Spleen (tissue), 11 donors: Measurements from ENCODE around the gene PCBP3. TPM values are rescaled to one million over a fixed set of nuclear protein-coding genes. Genes with fewer than 3 reads are reported as not detected.
A peak's percentile ranks its signal among the peaks of the same experiment; 100 is the strongest.

Experiments
- DNase-seq: peaks from one replicate; pipeline ENCODE4 v3.0.0-alpha.2; 2020
- H3K27ac ChIP-seq, 8 donors: fragments of 200-600 bp; sonication (generic) in 7 of 8; 1 replicate in 4 of 8; 2 replicates in 4 of 8; pipeline versions ENCODE4 v1.5.0 to v1.8.0; 2016 to 2021; ENCODE audit warnings: inconsistent platforms in 4 of 8, mild to moderate bottlenecking in 4 of 8, moderate library complexity in 1 of 8
- H3K27me3 ChIP-seq, 7 donors: fragments of 200-600 bp; sonication (generic) in 6 of 7; replicated peaks in 1 of 7; 1 replicate in 4 of 7; 2 replicates in 3 of 7; pipeline versions ENCODE4 v1.5.0 to v1.8.0; 2016 to 2021; ENCODE audit warnings: inconsistent platforms in 3 of 7, mild to moderate bottlenecking in 1 of 7
- H3K36me3 ChIP-seq, 6 donors: fragments of 200-600 bp; sonication (generic) in 5 of 6; 1 replicate in 4 of 6; 2 replicates in 2 of 6; pipeline versions ENCODE4 v1.5.0 to v1.8.0; 2016 to 2021; ENCODE audit warnings: inconsistent platforms in 2 of 6
- H3K4me1 ChIP-seq, 6 donors: fragments of 200-600 bp; sonication (generic) in 5 of 6; 1 replicate in 3 of 6; 2 replicates in 3 of 6; pipeline versions ENCODE4 v1.5.0 to v1.8.0; 2016 to 2021; ENCODE audit warnings: inconsistent platforms in 3 of 6
- H3K4me3 ChIP-seq, 8 donors: fragments of 200-600 bp; sonication (generic) in 7 of 8; 1 replicate in 4 of 8; 2 replicates in 4 of 8; pipeline versions ENCODE4 v1.5.0 to v1.8.0; 2016 to 2021; ENCODE audit warnings: inconsistent platforms in 4 of 8, mild to moderate bottlenecking in 4 of 8, moderate library complexity in 2 of 8
- H3K9me3 ChIP-seq, 8 donors: fragments of 200-600 bp; sonication (generic) in 7 of 8; 1 replicate in 4 of 8; 2 replicates in 4 of 8; pipeline versions ENCODE4 v1.5.0 to v1.8.0; 2016 to 2021; ENCODE audit warnings: inconsistent platforms in 4 of 8
- CTCF ChIP-seq, 11 experiments: fragments of 200-600 bp in 7 of 11; fragments of 450-650 bp in 4 of 11; sonication (generic) in 4 of 11; IDR thresholded peaks in 8 of 11; conservative IDR thresholded peaks in 3 of 11; 1 replicate in 7 of 11; 2 replicates in 4 of 11; pipeline versions ENCODE4 v1.4.0 to v1.8.0; 2016 to 2021; ENCODE audit warnings: antibody characterized with exemption in 11 of 11, inconsistent platforms in 4 of 11, mild to moderate bottlenecking in 1 of 11
- POLR2A ChIP-seq, 3 donors: fragments of 450-650 bp; IDR thresholded peaks; one replicate each; pipeline ENCODE4 v1.5.1; 2017; ENCODE audit warnings: antibody characterized with exemption in 3 of 3, mild to moderate bottlenecking in 1 of 3
- POLR2AphosphoS5 ChIP-seq, 3 donors: sonication (generic); formaldehyde crosslinking; IDR thresholded peaks; one replicate each; pipeline ENCODE4 v1.5.1; 2017; ENCODE audit warnings: antibody characterized with exemption in 3 of 3
- WGBS, 5 donors: extraction: QIAGEN DNeasy Blood & Tissue Kit in 3 of 5; methylation state at CpG; one replicate each; pipeline versions ENCODE4 v1.1.5 to v1.1.7; 2013 to 2018; 5-methylcytosine and 5-hydroxymethylcytosine counted together
- intact Hi-C: fragments of 100-400 bp; cut with DNase I; formaldehyde crosslinking; loops from one replicate; pipeline ENCODE4 v1.15.0; 2023; ENCODE audit warnings: low total_unique reads
- polyA plus RNA-seq, 3 donors: library from polyadenylated mRNA; stranded (reverse); fragments of 200-250 nt; gene quantifications; one replicate each; pipeline ENCODE4 v1.2.1, GENCODE V29; 2013
- total RNA-seq, 7 donors: library from RNA; depleted of rRNA in 3 of 7; stranded (reverse); fragments of >200 nt in 3 of 7; fragmentation: NEBNext Ultra II Directional in 4 of 7; extraction: Animal tissue kit (Norgen Biotek cat#: 25700) in 4 of 7; gene quantifications; one replicate each; pipeline versions ENCODE4 v1.1.0 to v1.2.1, GENCODE V29; 2016 to 2021
- donor health status: healthy with polysubstance abuse.
- donor health status: DM: no; HTN: no; CAD: no; lungs with moderate emphysema.
- donor health status: DM: no; HTN: no; CAD: no.
- donor health status: Bipolar disorder and iron deficiency.
- donor health status: healthy.
- donor health status: DM: no; HTN: no; CAD: no.
- donor health status: DM: yes; HTN: yes; CAD: no.

PCBP3 gene
- total and polyA plus RNA-seq, 10 donors: 4.2 to 31.6 (median 15.2) TPM

- H3K36me3 ChIP-seq: no peaks in the 10 kb centered on the region
- TF ChIP-seq POLR2A (IDR thresholded peaks at IDR 0.05) (no peak), POLR2AphosphoS5 (IDR thresholded peaks at IDR 0.05) (peak in 2 of 3 donors; percentile 16 to 49)
- intact Hi-C loops: no loop called here
- peaks cover 0 to 19% (median 0%) of the 10 kb centered on the region in 6 donors for H3K4me1 ChIP-seq
- H3K27ac ChIP-seq: peak overlapping the region in 3 of 8 donors; percentile 12 to 66 (median 42)
- 49 to 65% (median 57%) methylated on average over 12 to 13 of the region's 13 CpGs for WGBS, 5 donors
- no peaks in the 10 kb centered on the region for H3K27me3 ChIP-seq
- no peak overlapping the region for H3K4me3 ChIP-seq
- H3K9me3 ChIP-seq: no peaks in the 10 kb centered on the region
- DNase-seq: no peak
Measured at GRCh38 chr21:45632160-45632559, 11.4 kb upstream of the PCBP3 start.

- Histone ChIP-seq H3K4me3 (no peak overlapping the region), H3K27me3 (no peaks in the 10 kb centered on the region), H3K4me1 (peaks cover 0 to 19% (median 0%) of the 10 kb centered on the region in 6 donors), H3K36me3 (no peaks in the 10 kb centered on the region), H3K9me3 (no peaks in the 10 kb centered on the region), H3K27ac (peak overlapping the region in 3 of 8 donors; percentile 12 to 66 (median 42))
- intact Hi-C loops: no loop called here
- DNase-seq: no peak
- TF ChIP-seq CTCF (IDR thresholded peaks at IDR 0.05 in 8 of 11, conservative IDR thresholded peaks at IDR 0.05 in 3 of 11) (no peak), POLR2AphosphoS5 (IDR thresholded peaks at IDR 0.05) (no peak), POLR2A (IDR thresholded peaks at IDR 0.05) (no peak)
- WGBS, 5 donors: 92 to 96% (median 94%) methylated on average over 19 to 20 of the region's 20 CpGs
Measured at GRCh38 chr21:45632637-45633251, 10.8 kb upstream of the PCBP3 start.

GRCh38 chr21:45634511-45635183, 8.9 kb upstream of the PCBP3 start:
- no peaks in the 10 kb centered on the region for H3K9me3 ChIP-seq
- no peak for DNase-seq
- WGBS, 5 donors: 54 to 72% (median 63%) methylated on average over 14 to 18 of the region's 18 CpGs
- H3K4me3 ChIP-seq: peak overlapping the region in 1 of 8 donors; percentile 50
- TF ChIP-seq POLR2AphosphoS5 (IDR thresholded peaks at IDR 0.05) (peak in 1 of 3 donors; percentile 14), POLR2A (IDR thresholded peaks at IDR 0.05) (no peak)
- H3K27me3 ChIP-seq: no peaks in the 10 kb centered on the region
- intact Hi-C loops: no loop called here
- no peaks in the 10 kb centered on the region for H3K36me3 ChIP-seq
- H3K27ac ChIP-seq: peak overlapping the region in 5 of 8 donors; percentile 12 to 58 (median 51)
- peaks cover 0 to 29% (median 5%) of the 10 kb centered on the region in 6 donors for H3K4me1 ChIP-seq

GRCh38 chr21:45635271-45636151, 8.0 kb upstream of the PCBP3 start:
- TF ChIP-seq POLR2AphosphoS5 (IDR thresholded peaks at IDR 0.05) (no peak), CTCF (IDR thresholded peaks at IDR 0.05 in 8 of 11, conservative IDR thresholded peaks at IDR 0.05 in 3 of 11) (no peak), POLR2A (IDR thresholded peaks at IDR 0.05) (no peak)

More at GRCh38 chr21:45635271-45636151, 8.0 kb upstream of the PCBP3 start:
- Histone ChIP-seq H3K27me3 (no peaks in the 10 kb centered on the region), H3K4me3 (peak overlapping the region in 1 of 8 donors; percentile 50), H3K4me1 (peaks cover 8 to 38% (median 14%) of the 10 kb centered on the region in 6 donors), H3K9me3 (no peaks in the 10 kb centered on the region), H3K27ac (peak overlapping the region in 1 of 8 donors; percentile 58), H3K36me3 (no peaks in the 10 kb centered on the region)
- intact Hi-C loops: no loop called here
- no peak for DNase-seq
- WGBS, 5 donors: 69 to 92% (median 86%) methylated on average over 7 of the region's 7 CpGs
